ENCODE measurements around the gene TRHDE.

The TRHDE gene

DNA sequence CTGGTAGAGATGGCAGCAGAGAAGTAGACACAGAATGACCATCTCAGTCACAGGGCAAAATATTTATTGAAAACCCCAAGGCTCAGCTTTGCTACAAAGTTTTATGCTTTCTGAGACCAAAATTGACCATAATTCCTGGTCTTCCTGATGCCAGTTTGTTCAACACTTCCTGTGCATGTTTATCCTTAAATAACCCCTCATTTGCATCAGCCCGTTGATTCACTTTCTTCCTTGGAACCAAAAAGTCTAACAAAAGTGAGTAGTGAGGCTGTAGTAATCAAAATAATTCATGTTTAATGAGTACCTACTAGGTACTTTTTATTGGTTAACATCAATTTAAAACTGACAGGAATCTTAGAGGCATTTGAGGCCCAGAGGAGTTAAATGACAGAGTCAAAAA is 51.7 kb downstream of the TRHDE start:
- H3K27me3 ChIP-seq (replicated peaks; ENCODE audit: control insufficient read depth, insufficient read depth, low read length) = no peaks in the 10 kb centered on the region
- H3K4me3 ChIP-seq (ENCODE audit: low read length) = no peak overlapping the region
- peaks cover 8% of the 10 kb centered on the region for H3K4me1 ChIP-seq (ENCODE audit: control insufficient read depth, insufficient read depth, low read length)
- DNase-seq (ENCODE audit: low read depth) = peak; percentile 19
- H3K9ac ChIP-seq (ENCODE audit: low read length) = no peak overlapping the region
- H3K36me3 ChIP-seq (ENCODE audit: control insufficient read depth, insufficient read depth, low read length, severe bottlenecking) = no peaks in the 10 kb centered on the region
- no peaks in the 10 kb centered on the region for H3K9me3 ChIP-seq (ENCODE audit: control insufficient read depth, low read length)

- Histone ChIP-seq H3K4me1 (ENCODE audit: control insufficient read depth, insufficient read depth, low read length) (peaks cover 9% of the 10 kb centered on the region), H3K36me3 (ENCODE audit: control insufficient read depth, insufficient read depth, low read length, severe bottlenecking) (no peaks in the 10 kb centered on the region), H3K4me3 (ENCODE audit: low read length) (no peak overlapping the region), H3K9me3 (ENCODE audit: control insufficient read depth, low read length) (no peaks in the 10 kb centered on the region), H3K27me3 (replicated peaks; ENCODE audit: control insufficient read depth, insufficient read depth, low read length) (no peaks in the 10 kb centered on the region), H3K9ac (ENCODE audit: low read length) (no peak overlapping the region)
- peak; percentile 34 for DNase-seq (ENCODE audit: low read depth)
Measured at GRCh38 chr12:72330301-72330700, 58.1 kb downstream of the TRHDE start.

GRCh38 chr12:72330784-72331183 is 58.6 kb downstream of the TRHDE start:
- no peaks in the 10 kb centered on the region for H3K9me3 ChIP-seq (ENCODE audit: control insufficient read depth, low read length)
- H3K9ac ChIP-seq (ENCODE audit: low read length) = no peak overlapping the region
- H3K27me3 ChIP-seq (replicated peaks; ENCODE audit: control insufficient read depth, insufficient read depth, low read length) = no peaks in the 10 kb centered on the region
- no peak overlapping the region for H3K4me3 ChIP-seq (ENCODE audit: low read length)
- H3K36me3 ChIP-seq (ENCODE audit: control insufficient read depth, insufficient read depth, low read length, severe bottlenecking) = no peaks in the 10 kb centered on the region
- DNase-seq (ENCODE audit: low read depth) = no peak
- peaks cover 12% of the 10 kb centered on the region for H3K4me1 ChIP-seq (ENCODE audit: control insufficient read depth, insufficient read depth, low read length)

- H3K4me3 ChIP-seq (ENCODE audit: low read length) = no peak overlapping the region
- no peaks in the 10 kb centered on the region for H3K36me3 ChIP-seq (ENCODE audit: control insufficient read depth, insufficient read depth, low read length, severe bottlenecking)
- H3K4me1 ChIP-seq (ENCODE audit: control insufficient read depth, insufficient read depth, low read length) = peaks cover 12% of the 10 kb centered on the region
- no peaks in the 10 kb centered on the region for H3K27me3 ChIP-seq (replicated peaks; ENCODE audit: control insufficient read depth, insufficient read depth, low read length)
- no peaks in the 10 kb centered on the region for H3K9me3 ChIP-seq (ENCODE audit: control insufficient read depth, low read length)
- H3K9ac ChIP-seq (ENCODE audit: low read length) = no peak overlapping the region
- DNase-seq (ENCODE audit: low read depth) = no peak
Measured at GRCh38 chr12:72337382-72337781, 65.2 kb downstream of the TRHDE start.

DNA sequence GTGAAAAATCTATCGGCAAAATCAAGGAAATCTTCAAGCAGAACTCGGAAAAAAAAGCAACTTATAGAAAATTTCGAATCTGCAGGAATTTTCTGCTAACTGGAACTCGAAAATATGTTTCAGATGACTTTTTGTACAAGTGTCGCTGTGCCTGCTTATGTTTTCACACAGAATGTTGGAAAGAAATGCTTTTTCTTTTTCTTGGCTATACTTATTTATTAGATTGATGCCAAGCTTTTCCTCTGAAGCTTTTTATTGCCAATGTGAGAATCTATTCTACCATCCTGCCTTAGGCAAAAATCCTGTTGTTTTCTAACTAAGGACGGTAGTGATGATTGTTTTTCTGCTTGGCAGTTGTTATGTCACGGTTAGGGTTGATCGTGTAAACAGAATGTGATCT is 65.8 kb downstream of the TRHDE start:
- Histone ChIP-seq H3K4me3 (ENCODE audit: low read length) (no peak overlapping the region), H3K9me3 (ENCODE audit: control insufficient read depth, low read length) (no peaks in the 10 kb centered on the region), H3K9ac (ENCODE audit: low read length) (no peak overlapping the region), H3K36me3 (ENCODE audit: control insufficient read depth, insufficient read depth, low read length, severe bottlenecking) (no peaks in the 10 kb centered on the region), H3K4me1 (ENCODE audit: control insufficient read depth, insufficient read depth, low read length) (peaks cover 12% of the 10 kb centered on the region), H3K27me3 (replicated peaks; ENCODE audit: control insufficient read depth, insufficient read depth, low read length) (no peaks in the 10 kb centered on the region)
- no peak for DNase-seq (ENCODE audit: low read depth)

DNA sequence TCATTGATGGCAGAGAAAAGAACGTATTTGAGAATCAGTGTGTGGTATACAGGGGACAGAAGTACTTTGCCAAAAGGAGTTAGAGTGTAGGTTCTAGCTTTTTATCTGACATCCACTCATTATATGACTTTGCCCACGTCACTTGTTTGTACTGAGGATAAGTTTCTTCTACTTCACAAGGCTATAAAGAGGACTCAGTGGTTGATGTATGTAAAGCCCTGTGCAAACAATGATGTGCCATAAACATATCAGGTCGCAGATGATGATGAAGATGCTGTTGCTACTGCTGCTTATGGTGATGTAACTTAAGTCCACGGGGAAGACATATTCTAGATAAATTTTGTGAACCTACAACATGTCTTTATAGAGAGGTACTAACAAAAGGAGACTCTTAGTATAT is 66.3 kb downstream of the TRHDE start:
- Histone ChIP-seq H3K9me3 (ENCODE audit: control insufficient read depth, low read length) (no peaks in the 10 kb centered on the region), H3K36me3 (ENCODE audit: control insufficient read depth, insufficient read depth, low read length, severe bottlenecking) (no peaks in the 10 kb centered on the region), H3K9ac (ENCODE audit: low read length) (no peak overlapping the region), H3K27me3 (replicated peaks; ENCODE audit: control insufficient read depth, insufficient read depth, low read length) (no peaks in the 10 kb centered on the region), H3K4me3 (ENCODE audit: low read length) (no peak overlapping the region), H3K4me1 (ENCODE audit: control insufficient read depth, insufficient read depth, low read length) (peaks cover 12% of the 10 kb centered on the region)
- no peak for DNase-seq (ENCODE audit: low read depth)

GRCh38 chr12:72346363-72346944 is 74.3 kb downstream of the TRHDE start:
- Histone ChIP-seq H3K36me3 (ENCODE audit: control insufficient read depth, insufficient read depth, low read length, severe bottlenecking) (no peaks in the 10 kb centered on the region), H3K4me1 (ENCODE audit: control insufficient read depth, insufficient read depth, low read length) (no peaks in the 10 kb centered on the region), H3K9me3 (ENCODE audit: control insufficient read depth, low read length) (no peaks in the 10 kb centered on the region), H3K9ac (ENCODE audit: low read length) (no peak overlapping the region), H3K27me3 (replicated peaks; ENCODE audit: control insufficient read depth, insufficient read depth, low read length) (no peaks in the 10 kb centered on the region), H3K4me3 (ENCODE audit: low read length) (no peak overlapping the region)
- DNase-seq (ENCODE audit: low read depth) = peak; percentile 92

GRCh38 chr12:72349491-72349890 is 77.3 kb downstream of the TRHDE start:
- Histone ChIP-seq H3K27me3 (replicated peaks; ENCODE audit: control insufficient read depth, insufficient read depth, low read length) (no peaks in the 10 kb centered on the region), H3K4me3 (ENCODE audit: low read length) (no peak overlapping the region), H3K4me1 (ENCODE audit: control insufficient read depth, insufficient read depth, low read length) (no peaks in the 10 kb centered on the region), H3K9me3 (ENCODE audit: control insufficient read depth, low read length) (peaks cover 2% of the 10 kb centered on the region), H3K36me3 (ENCODE audit: control insufficient read depth, insufficient read depth, low read length, severe bottlenecking) (no peaks in the 10 kb centered on the region), H3K9ac (ENCODE audit: low read length) (no peak overlapping the region)
- no peak for DNase-seq (ENCODE audit: low read depth)

DNA sequence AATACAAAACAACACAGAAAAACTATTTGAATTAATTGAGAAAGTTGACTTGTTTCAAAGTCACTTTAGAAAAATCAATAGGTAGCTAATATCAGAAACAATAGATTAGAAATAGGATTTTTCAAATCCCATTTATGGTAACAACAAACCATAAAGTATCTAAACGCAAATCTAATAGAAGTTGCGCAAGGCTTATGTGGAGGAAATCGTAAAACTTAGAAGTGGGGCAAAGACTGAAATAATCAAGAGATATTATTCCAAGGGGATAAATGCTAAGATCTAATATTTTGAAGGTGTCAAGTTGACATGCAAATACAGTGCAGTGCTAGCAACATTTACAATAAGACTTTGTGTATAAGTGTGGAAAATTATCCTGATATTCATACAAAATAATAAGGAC is 87.2 kb downstream of the TRHDE start:
- Histone ChIP-seq H3K27me3 (replicated peaks; ENCODE audit: control insufficient read depth, insufficient read depth, low read length) (no peaks in the 10 kb centered on the region), H3K9me3 (ENCODE audit: control insufficient read depth, low read length) (no peaks in the 10 kb centered on the region), H3K36me3 (ENCODE audit: control insufficient read depth, insufficient read depth, low read length, severe bottlenecking) (no peaks in the 10 kb centered on the region), H3K4me1 (ENCODE audit: control insufficient read depth, insufficient read depth, low read length) (no peaks in the 10 kb centered on the region), H3K4me3 (ENCODE audit: low read length) (no peak overlapping the region), H3K9ac (ENCODE audit: low read length) (no peak overlapping the region)
- no peak for DNase-seq (ENCODE audit: low read depth)

DNA sequence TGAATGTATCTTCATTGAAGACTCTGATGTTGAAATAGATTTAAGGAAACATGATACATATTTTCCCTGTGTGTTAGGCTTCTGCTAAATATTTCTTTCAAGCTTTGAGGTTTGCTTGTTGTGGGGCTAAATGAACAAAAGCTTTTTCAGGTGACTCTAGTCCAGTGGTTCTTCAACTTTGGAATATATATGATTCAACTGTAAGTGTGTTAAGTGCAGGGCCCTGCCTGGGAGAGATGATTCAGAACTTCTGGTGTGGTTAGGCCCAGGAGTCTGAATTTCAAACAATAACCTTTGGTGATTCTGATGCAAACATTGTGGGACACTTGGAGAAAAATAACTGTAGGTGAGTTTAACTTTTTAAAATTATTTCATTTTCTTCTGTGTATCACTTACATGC is 93.0 kb downstream of the TRHDE start:
- no peaks in the 10 kb centered on the region for H3K27me3 ChIP-seq (replicated peaks; ENCODE audit: control insufficient read depth, insufficient read depth, low read length)
- no peaks in the 10 kb centered on the region for H3K4me1 ChIP-seq (ENCODE audit: control insufficient read depth, insufficient read depth, low read length)
- no peak overlapping the region for H3K9ac ChIP-seq (ENCODE audit: low read length)
- H3K4me3 ChIP-seq (ENCODE audit: low read length) = no peak overlapping the region
- DNase-seq (ENCODE audit: low read depth) = peak; percentile 11
- H3K9me3 ChIP-seq (ENCODE audit: control insufficient read depth, low read length) = no peaks in the 10 kb centered on the region
- H3K36me3 ChIP-seq (ENCODE audit: control insufficient read depth, insufficient read depth, low read length, severe bottlenecking) = no peaks in the 10 kb centered on the region

DNA sequence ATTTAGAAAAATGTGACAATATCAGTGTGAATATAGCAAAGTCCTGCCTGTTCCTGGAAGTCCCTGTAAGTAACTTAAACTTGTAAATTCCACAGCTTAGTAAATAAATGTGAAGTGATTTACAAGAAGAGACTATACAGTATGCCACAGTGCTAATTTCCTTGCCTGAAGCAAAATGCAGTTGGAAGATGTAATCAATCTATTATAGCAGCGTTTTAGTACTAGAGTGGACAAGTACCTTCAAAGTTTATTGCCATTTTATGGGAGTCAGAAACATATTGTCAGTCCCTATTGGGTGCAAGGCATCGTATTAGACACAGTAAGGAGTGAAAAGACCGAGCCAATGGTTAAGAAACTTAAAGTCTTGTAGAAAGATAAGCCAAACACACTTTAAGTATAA is 94.1 kb downstream of the TRHDE start:
- Histone ChIP-seq H3K9me3 (ENCODE audit: control insufficient read depth, low read length) (no peaks in the 10 kb centered on the region), H3K4me3 (ENCODE audit: low read length) (no peak overlapping the region), H3K27me3 (replicated peaks; ENCODE audit: control insufficient read depth, insufficient read depth, low read length) (no peaks in the 10 kb centered on the region), H3K4me1 (ENCODE audit: control insufficient read depth, insufficient read depth, low read length) (no peaks in the 10 kb centered on the region), H3K9ac (ENCODE audit: low read length) (no peak overlapping the region), H3K36me3 (ENCODE audit: control insufficient read depth, insufficient read depth, low read length, severe bottlenecking) (no peaks in the 10 kb centered on the region)
- no peak for DNase-seq (ENCODE audit: low read depth)

DNA sequence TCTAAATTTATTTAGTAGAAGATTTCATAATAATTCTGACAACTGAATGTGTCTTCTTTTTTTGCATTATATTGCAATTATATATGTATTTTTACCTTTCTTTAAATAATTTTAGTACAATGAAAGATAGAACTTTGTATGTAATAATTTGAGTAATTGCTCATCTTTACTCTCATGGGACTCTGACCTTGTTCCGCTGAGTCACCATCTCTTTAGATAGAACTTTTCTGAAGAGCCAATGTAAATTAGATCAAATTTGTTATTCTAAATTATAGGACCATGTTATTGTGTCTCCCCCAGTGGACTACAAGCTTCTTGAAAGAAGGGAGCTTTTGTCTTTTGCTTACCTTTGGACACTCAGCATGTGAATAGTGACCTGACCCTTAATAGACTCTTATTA is 96.1 kb downstream of the TRHDE start:
- Histone ChIP-seq H3K9me3 (ENCODE audit: control insufficient read depth, low read length) (no peaks in the 10 kb centered on the region), H3K4me3 (ENCODE audit: low read length) (no peak overlapping the region), H3K27me3 (replicated peaks; ENCODE audit: control insufficient read depth, insufficient read depth, low read length) (no peaks in the 10 kb centered on the region), H3K9ac (ENCODE audit: low read length) (no peak overlapping the region), H3K36me3 (ENCODE audit: control insufficient read depth, insufficient read depth, low read length, severe bottlenecking) (no peaks in the 10 kb centered on the region), H3K4me1 (ENCODE audit: control insufficient read depth, insufficient read depth, low read length) (no peaks in the 10 kb centered on the region)
- no peak for DNase-seq (ENCODE audit: low read depth)
